Measurements from ENCODE around the gene TP63.

Gene TP63

GRCh38 chr3:189735913-189736312, 104.7 kb downstream of the TP63 start:
- no peak for TF ChIP-seq CTCF (IDR thresholded peaks at IDR 0.05)
- no peaks in the 10 kb centered on the region for H3K4me1 ChIP-seq
- no peak overlapping the region for H3K4me2 ChIP-seq (ENCODE audit: low read length)
- H3K36me3 ChIP-seq (ENCODE audit: control insufficient read depth, insufficient read depth, low read length), result no peaks in the 10 kb centered on the region
- H3K9ac ChIP-seq, result no peak overlapping the region
- no peaks in the 10 kb centered on the region for H3K79me2 ChIP-seq
- H3K27me3 ChIP-seq (ENCODE audit: control insufficient read depth, insufficient read depth, low read length), result no peaks in the 10 kb centered on the region
- no peak overlapping the region for H2AFZ ChIP-seq
- no peak overlapping the region for H3K27ac ChIP-seq
- H3K4me3 ChIP-seq (ENCODE audit: low read depth, low read length), result no peak overlapping the region
- no peaks in the 10 kb centered on the region for H3K9me3 ChIP-seq (ENCODE audit: control insufficient read depth, low read length)

- no peak overlapping the region for H3K4me2 ChIP-seq (ENCODE audit: low read length)
- H3K27me3 ChIP-seq (ENCODE audit: control insufficient read depth, insufficient read depth, low read length), result no peaks in the 10 kb centered on the region
- H3K4me3 ChIP-seq (ENCODE audit: low read depth, low read length), result no peak overlapping the region
- H3K9ac ChIP-seq, result no peak overlapping the region
- H3K27ac ChIP-seq, result no peak overlapping the region
- H3K79me2 ChIP-seq, result no peaks in the 10 kb centered on the region
- no peaks in the 10 kb centered on the region for H3K36me3 ChIP-seq (ENCODE audit: control insufficient read depth, insufficient read depth, low read length)
- no peaks in the 10 kb centered on the region for H3K4me1 ChIP-seq
- TF ChIP-seq CTCF (IDR thresholded peaks at IDR 0.05), result no peak
- no peaks in the 10 kb centered on the region for H3K9me3 ChIP-seq (ENCODE audit: control insufficient read depth, low read length)
- no peak overlapping the region for H2AFZ ChIP-seq
Measured at GRCh38 chr3:189737071-189737470, 105.9 kb downstream of the TP63 start.

GRCh38 chr3:189737619-189738018, 106.4 kb downstream of the TP63 start:
- Histone ChIP-seq H3K9me3 (ENCODE audit: control insufficient read depth, low read length) (no peaks in the 10 kb centered on the region), H3K27ac (no peak overlapping the region), H3K4me2 (ENCODE audit: low read length) (no peak overlapping the region), H3K9ac (no peak overlapping the region), H3K79me2 (no peaks in the 10 kb centered on the region), H3K4me3 (ENCODE audit: low read depth, low read length) (no peak overlapping the region), H3K4me1 (no peaks in the 10 kb centered on the region), H3K36me3 (ENCODE audit: control insufficient read depth, insufficient read depth, low read length) (no peaks in the 10 kb centered on the region), H3K27me3 (ENCODE audit: control insufficient read depth, insufficient read depth, low read length) (no peaks in the 10 kb centered on the region), H2AFZ (no peak overlapping the region)
- TF ChIP-seq CTCF (IDR thresholded peaks at IDR 0.05), result no peak

GRCh38 chr3:189739378-189739777, 108.2 kb downstream of the TP63 start:
- no peak overlapping the region for H3K9ac ChIP-seq
- no peaks in the 10 kb centered on the region for H3K9me3 ChIP-seq (ENCODE audit: control insufficient read depth, low read length)
- no peak for TF ChIP-seq CTCF (IDR thresholded peaks at IDR 0.05)
- H3K4me1 ChIP-seq, result no peaks in the 10 kb centered on the region
- H3K27me3 ChIP-seq (ENCODE audit: control insufficient read depth, insufficient read depth, low read length), result no peaks in the 10 kb centered on the region
- H3K27ac ChIP-seq, result no peak overlapping the region
- H3K4me2 ChIP-seq (ENCODE audit: low read length), result no peak overlapping the region
- H3K79me2 ChIP-seq, result no peaks in the 10 kb centered on the region
- no peaks in the 10 kb centered on the region for H3K36me3 ChIP-seq (ENCODE audit: control insufficient read depth, insufficient read depth, low read length)
- no peak overlapping the region for H3K4me3 ChIP-seq (ENCODE audit: low read depth, low read length)
- H2AFZ ChIP-seq, result no peak overlapping the region

- no peak overlapping the region for H2AFZ ChIP-seq
- H3K4me2 ChIP-seq (ENCODE audit: low read length), result no peak overlapping the region
- no peak for TF ChIP-seq CTCF (IDR thresholded peaks at IDR 0.05)
- H3K27ac ChIP-seq, result no peak overlapping the region
- H3K9ac ChIP-seq, result no peak overlapping the region
- H3K9me3 ChIP-seq (ENCODE audit: control insufficient read depth, low read length), result no peaks in the 10 kb centered on the region
- H3K4me1 ChIP-seq, result no peaks in the 10 kb centered on the region
- H3K27me3 ChIP-seq (ENCODE audit: control insufficient read depth, insufficient read depth, low read length), result no peaks in the 10 kb centered on the region
- no peaks in the 10 kb centered on the region for H3K79me2 ChIP-seq
- no peak overlapping the region for H3K4me3 ChIP-seq (ENCODE audit: low read depth, low read length)
- H3K36me3 ChIP-seq (ENCODE audit: control insufficient read depth, insufficient read depth, low read length), result no peaks in the 10 kb centered on the region
Measured at GRCh38 chr3:189740156-189740555, 109.0 kb downstream of the TP63 start.
